Esophagus squamous epithelium (tissue), 4 donors: Measurements from ENCODE around the gene MZF1.

Experiments used
- CTCF ChIP-seq, 6 experiments: fragments of 450-650 bp in 4 of 6; fragments of 200-600 bp in 2 of 6; sonication (generic) in 2 of 6; IDR thresholded peaks; one replicate each; pipeline ENCODE4 v1.5.1; 2016 to 2019; ENCODE audit warnings: antibody characterized with exemption in 6 of 6, mild to moderate bottlenecking in 4 of 6, moderate library complexity in 4 of 6
- POLR2A ChIP-seq, 4 donors: fragments of 450-650 bp; IDR thresholded peaks; one replicate each; pipeline ENCODE4 v1.6.1; 2017; ENCODE audit warnings: antibody characterized with exemption in 4 of 4, mild to moderate bottlenecking in 4 of 4, moderate library complexity in 3 of 4

GRCh38 chr19:58556622-58557220 is 16.4 kb downstream of the MZF1 start:
- TF ChIP-seq POLR2A (IDR thresholded peaks at IDR 0.05) (no peak), CTCF (IDR thresholded peaks at IDR 0.05) (no peak)
